GM12878 (cell line): Measurements from ENCODE around the gene STON1. TPM values are rescaled to one million over a fixed set of nuclear protein-coding genes. Genes with fewer than 3 reads are reported as not detected.

Experiments
- ATAC-seq: fragments of 200-7000 bp; cut with Tn5 transposase; 3 replicates; pipeline ENCODE4 v1.9.1; 2020; ENCODE audit warnings: mild to moderate bottlenecking, moderate library complexity
- BruUV-seq: library from RNA; stranded (reverse); fragments of 400-500 nt; replicated peaks from 2 replicates; lab custom pipeline; 2021; lab: Mats Ljungman, UMichigan
- CTCF ChIA-PET: fragments of 300-600 bp; sonication (Branson Sonifier 250); formaldehyde crosslinking; extraction: SDS; loops from one replicate; lab custom pipeline; 2021; ENCODE audit warnings: inconsistent platforms; lab: Yijun Ruan, JAX
- POLR2A ChIA-PET: fragments of 350-600 bp; formaldehyde crosslinking; extraction: SDS; loops from one replicate; lab custom pipeline; 2021; ENCODE audit warnings: inconsistent platforms; lab: Charles Lee
- RAD21 ChIA-PET: fragments of 300-600 bp; sonication (Branson Sonifier 250); formaldehyde crosslinking; loops from one replicate; lab custom pipeline; 2023; ENCODE audit warnings: antibody characterized with exemption; ENCODE audit not compliant: unreplicated experiment; lab: Charles Lee
- SMC1A ChIA-PET: fragments of 300-600 bp; sonication (Branson Sonifier 250); formaldehyde crosslinking; loops from one replicate; lab custom pipeline; 2023; ENCODE audit not compliant: unreplicated experiment, uncharacterized antibody; lab: Charles Lee
- DNase-seq: peaks from one replicate; pipeline ENCODE4 v3.0.0-alpha.2; 2011; ENCODE audit warnings: low read depth, low spot score
- FAIRE-seq: peaks from 3 replicates; lab custom pipeline; 2011; peaks lifted over from hg19 to GRCh38; lab: Jason Lieb, UNC
- H2AFZ ChIP-seq: 2 replicates; pipeline ENCODE4 v1.6.0; 2011; ENCODE audit warnings: low read depth, low read length, control low read depth; ENCODE audit not compliant: control insufficient read depth
- H3K27ac ChIP-seq: 2 replicates; pipeline ENCODE4 v1.5.1; 2011; ENCODE audit warnings: control low read depth; ENCODE audit not compliant: control insufficient read depth, insufficient read depth
- H3K27me3 ChIP-seq, 2 experiments: replicated peaks in 1 of 2; 2 replicates each; pipeline versions ENCODE4 v1.6.0 to v1.6.1; 2011; ENCODE audit warnings: low read length in 1 of 2; ENCODE audit not compliant: control insufficient read depth in 2 of 2, insufficient read depth in 2 of 2
- H3K36me3 ChIP-seq, 2 experiments: 2 replicates each; pipeline ENCODE4 v1.5.1; 2011; ENCODE audit warnings: low read length in 1 of 2; ENCODE audit not compliant: control insufficient read depth in 2 of 2, insufficient read depth in 2 of 2
- H3K4me1 ChIP-seq: 2 replicates; pipeline ENCODE4 v1.6.1; 2011; ENCODE audit warnings: mild to moderate bottlenecking, low read length, moderate library complexity, mixed read lengths; ENCODE audit not compliant: control insufficient read depth, insufficient read depth
- H3K4me2 ChIP-seq: 2 replicates; pipeline ENCODE4 v1.6.0; 2011; ENCODE audit warnings: control low read depth; ENCODE audit not compliant: control insufficient read depth, insufficient read depth
- H3K4me3 ChIP-seq: fragments of 200-600 bp; sonication (generic); 2 replicates; pipeline ENCODE4 v1.5.1; 2016
- H3K79me2 ChIP-seq: 2 replicates; pipeline ENCODE4 v1.6.0; 2011; ENCODE audit warnings: low read length; ENCODE audit not compliant: control insufficient read depth, insufficient read depth
- H3K9ac ChIP-seq: 2 replicates; pipeline ENCODE4 v1.8.0; 2011; ENCODE audit warnings: low read length, control low read depth, mixed read lengths; ENCODE audit not compliant: control insufficient read depth, insufficient read depth
- H3K9me3 ChIP-seq: replicated peaks from 3 replicates; pipeline ENCODE4 v1.5.1; 2011; ENCODE audit warnings: mild to moderate bottlenecking, low read length; ENCODE audit not compliant: control insufficient read depth, insufficient read depth
- H4K20me1 ChIP-seq: 2 replicates; pipeline ENCODE4 v1.6.0; 2011; ENCODE audit not compliant: control insufficient read depth, insufficient read depth
- BMI1 ChIP-seq: fragments of 450-650 bp; IDR thresholded peaks from 2 replicates; pipeline ENCODE4 v1.6.1; 2016; ENCODE audit warnings: mild to moderate bottlenecking, moderate library complexity, borderline replicate concordance
- CBX3 ChIP-seq: fragments of 200-600 bp; sonication (generic); IDR thresholded peaks from 2 replicates; pipeline ENCODE4 v1.6.1; 2016; ENCODE audit warnings: low read depth, borderline replicate concordance
- CREB1 ChIP-seq: IDR thresholded peaks from 2 replicates; pipeline ENCODE4 v1.6.1; 2012; ENCODE audit warnings: low read depth, mild to moderate bottlenecking, inconsistent platforms
- EED ChIP-seq: sonication (generic); IDR thresholded peaks from 2 replicates; pipeline ENCODE4 v1.6.1; 2016; ENCODE audit warnings: antibody characterized with exemption, low read depth
- ELK1 ChIP-seq: IDR thresholded peaks from 2 replicates; pipeline ENCODE4 v1.6.1; 2012; ENCODE audit warnings: low read depth, low read length, improper control_type of control experiment
- MLLT1 ChIP-seq: fragments of 450-650 bp; IDR thresholded peaks from 2 replicates; pipeline ENCODE4 v1.6.1; 2016; ENCODE audit warnings: mild to moderate bottlenecking
- PRDM15 ChIP-seq: fragments of 450-650 bp; formaldehyde crosslinking; IDR thresholded peaks from 2 replicates; pipeline ENCODE4 v1.4.0; 2020; ENCODE audit warnings: mild to moderate bottlenecking, moderate library complexity
- SIX5 ChIP-seq: IDR thresholded peaks from 2 replicates; pipeline ENCODE4 v1.6.1; 2011; ENCODE audit warnings: mild to moderate bottlenecking, low read depth, low read length, moderate library complexity; ENCODE audit not compliant: severe bottlenecking
- WGBS: methylation state at CpG from one replicate; pipeline ENCODE4 v1.1.6; 2016; ENCODE audit warnings: low lambda C conversion rate; ENCODE audit not compliant: insufficient replicate concordance, insufficient coverage; ENCODE audit errors: missing lambda C conversion rate; 5-methylcytosine and 5-hydroxymethylcytosine counted together
- in situ Hi-C: fragments of 300-500 bp; cut with MboI; formaldehyde crosslinking; loops from 9 replicates; pipeline ENCODE4 v1.14.3; 2018; ENCODE audit warnings: mixed read lengths
- intact Hi-C: fragments of 100-400 bp; cut with micrococcal nuclease; formaldehyde crosslinking; loops from one replicate; pipeline ENCODE4 v1.14.2; 2022; ENCODE audit not compliant: unreplicated experiment
- polyA plus RNA-seq, 11 experiments: library from polyadenylated mRNA; depleted of rRNA in 4 of 11; unstranded in 6 of 11; stranded (reverse) in 5 of 11; fragments of >200 nt; fragmentation: Nextera tagmentation in 4 of 11; fragmentation: Illumina TruSeq in 1 of 11; extraction: Ambion mirVana in 4 of 11; extraction: Trizol in 1 of 11; gene quantifications; 1 replicate in 1 of 11; 2 replicates in 10 of 11; pipeline versions ENCODE4 v1.2.1 to v1.2.3, GENCODE V29; 2011 to 2016; ENCODE audit warnings: inconsistent platforms in 2 of 11, missing spikeins in 2 of 11, low read depth in 1 of 11
- total RNA-seq, 4 experiments: library from RNA; depleted of rRNA in 3 of 4; stranded (reverse); fragments of >200 nt in 3 of 4; fragmentation: Illumina TruSeq in 1 of 4; extraction: Trizol in 1 of 4; gene quantifications; 2 replicates each; pipeline versions ENCODE4 v1.2.1 to v1.2.3, GENCODE V29; 2013 to 2021
- TF ChIP-seq, protein P1 (sequence below), 3 experiments: IDR thresholded peaks in 2 of 3; conservative IDR thresholded peaks in 1 of 3; 2 replicates each; pipeline ENCODE4 v1.5.1; 2011; ENCODE audit warnings: low read depth in 3 of 3, low read length in 3 of 3, mild to moderate bottlenecking in 3 of 3, control low read depth in 2 of 3, moderate library complexity in 2 of 3, inconsistent platforms in 1 of 3, mixed read lengths in 1 of 3; ENCODE audit not compliant: control insufficient read depth in 2 of 3, insufficient read depth in 1 of 3; ENCODE audit errors: extremely low read depth in 1 of 3

Gene STON1
- total and polyA plus RNA-seq, 10 of the 15 experiments (the other 5 are each of a cell fraction or from before 2014, with no cell fraction given) = 0.11 to 0.90 (median 0.22) TPM; not detected in 2

GRCh38 chr2:48569433-48569832 is 39.5 kb downstream of the STON1 start (continued):
- TF ChIP-seq ELK1 (no peak), EED (no peak), BMI1 (no peak)

DNA sequence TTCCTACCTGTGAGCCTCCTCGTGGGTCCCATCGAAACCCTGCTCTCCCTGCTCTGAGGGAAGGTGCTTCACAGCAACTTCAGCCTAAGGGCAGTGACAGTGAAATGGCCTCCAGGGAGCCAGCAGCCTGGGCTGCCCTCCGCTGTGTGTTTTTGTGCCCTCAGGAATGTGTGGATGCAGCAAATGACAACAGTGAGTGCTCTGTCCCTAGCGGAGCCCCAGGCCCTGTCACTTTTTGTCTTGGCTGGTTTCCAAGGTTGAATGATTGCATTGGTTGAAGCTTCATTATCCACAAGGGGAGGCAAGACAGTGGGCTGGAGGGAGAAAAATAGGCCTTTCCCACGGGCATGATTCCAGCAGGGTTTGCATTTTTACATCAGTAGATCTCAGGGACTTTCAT is 42.9 kb downstream of the STON1 start:
- Histone ChIP-seq H3K79me2 (no peaks in the 10 kb centered on the region), H3K4me1 (no peaks in the 10 kb centered on the region; the same call in 1 of the 2 replicates), H3K27me3 (peaks cover 0 to 2% of the 10 kb centered on the region in 2 experiments; a peak in 1 of 4 replicates), H3K4me2 (no peak overlapping the region), H3K9ac (no peak overlapping the region), H4K20me1 (no peaks in the 10 kb centered on the region), H3K27ac (no peak overlapping the region), H3K4me3 (no peak overlapping the region), H3K9me3 (no peaks in the 10 kb centered on the region), H3K36me3 (no peaks in the 10 kb centered on the region), H2AFZ (no peak overlapping the region)
- WGBS = 52% methylated on average over 5 of the region's 5 CpGs
- no TSS peak for BruUV-seq
- FAIRE-seq (no peak), ATAC-seq (no peak), DNase-seq (no peak)
- ChIA-PET CTCF (no interaction called here), POLR2A (interaction anchor here (0.5 kb wide), 1 partner anchor 95 kb away, joined by 5 read pairs; no protein-coding TSS in a partner anchor), RAD21 (no interaction called here), SMC1A (no interaction called here)
- TF ChIP-seq MLLT1 (no peak), PRDM15 (no peak), CBX3 (no peak), CREB1 (no peak), SIX5 (no peak)
- TF ChIP-seq, protein P1, sequence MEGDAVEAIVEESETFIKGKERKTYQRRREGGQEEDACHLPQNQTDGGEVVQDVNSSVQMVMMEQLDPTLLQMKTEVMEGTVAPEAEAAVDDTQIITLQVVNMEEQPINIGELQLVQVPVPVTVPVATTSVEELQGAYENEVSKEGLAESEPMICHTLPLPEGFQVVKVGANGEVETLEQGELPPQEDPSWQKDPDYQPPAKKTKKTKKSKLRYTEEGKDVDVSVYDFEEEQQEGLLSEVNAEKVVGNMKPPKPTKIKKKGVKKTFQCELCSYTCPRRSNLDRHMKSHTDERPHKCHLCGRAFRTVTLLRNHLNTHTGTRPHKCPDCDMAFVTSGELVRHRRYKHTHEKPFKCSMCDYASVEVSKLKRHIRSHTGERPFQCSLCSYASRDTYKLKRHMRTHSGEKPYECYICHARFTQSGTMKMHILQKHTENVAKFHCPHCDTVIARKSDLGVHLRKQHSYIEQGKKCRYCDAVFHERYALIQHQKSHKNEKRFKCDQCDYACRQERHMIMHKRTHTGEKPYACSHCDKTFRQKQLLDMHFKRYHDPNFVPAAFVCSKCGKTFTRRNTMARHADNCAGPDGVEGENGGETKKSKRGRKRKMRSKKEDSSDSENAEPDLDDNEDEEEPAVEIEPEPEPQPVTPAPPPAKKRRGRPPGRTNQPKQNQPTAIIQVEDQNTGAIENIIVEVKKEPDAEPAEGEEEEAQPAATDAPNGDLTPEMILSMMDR (IDR thresholded peaks at IDR 0.05 in 2 of 3, conservative IDR thresholded peaks at IDR 0.05 in 1 of 3; ENCODE audit: control insufficient read depth in 2 of 3, extremely low read depth in 1 of 3, insufficient read depth in 1 of 3, low read depth in 3 of 3, low read length in 3 of 3) = no peak
- intact Hi-C loops = no loop called here
- in situ Hi-C loops = no loop called here
